Measurements from ENCODE around the gene TRAF6.

DNA sequence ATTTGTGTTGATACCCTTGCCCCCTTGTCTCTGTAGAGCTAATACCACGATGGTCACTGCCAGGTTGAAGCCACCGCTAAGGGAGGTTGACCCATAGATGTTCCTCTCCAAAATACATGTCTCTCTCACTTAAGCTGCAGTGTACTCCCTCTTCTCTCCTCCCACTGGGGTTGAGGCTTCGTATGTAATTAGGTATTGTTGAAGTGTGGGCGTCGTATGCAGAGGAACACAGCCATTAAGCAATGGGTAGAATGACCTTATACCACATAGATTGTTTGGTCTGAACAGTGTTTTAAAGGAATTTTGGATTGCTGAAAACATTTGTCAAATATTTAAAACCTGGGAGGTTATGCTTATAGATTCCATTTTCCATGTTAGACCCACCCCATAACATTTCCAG lies 71.9 kb downstream of the TRAF6 start:
- TF ChIP-seq, protein P1, sequence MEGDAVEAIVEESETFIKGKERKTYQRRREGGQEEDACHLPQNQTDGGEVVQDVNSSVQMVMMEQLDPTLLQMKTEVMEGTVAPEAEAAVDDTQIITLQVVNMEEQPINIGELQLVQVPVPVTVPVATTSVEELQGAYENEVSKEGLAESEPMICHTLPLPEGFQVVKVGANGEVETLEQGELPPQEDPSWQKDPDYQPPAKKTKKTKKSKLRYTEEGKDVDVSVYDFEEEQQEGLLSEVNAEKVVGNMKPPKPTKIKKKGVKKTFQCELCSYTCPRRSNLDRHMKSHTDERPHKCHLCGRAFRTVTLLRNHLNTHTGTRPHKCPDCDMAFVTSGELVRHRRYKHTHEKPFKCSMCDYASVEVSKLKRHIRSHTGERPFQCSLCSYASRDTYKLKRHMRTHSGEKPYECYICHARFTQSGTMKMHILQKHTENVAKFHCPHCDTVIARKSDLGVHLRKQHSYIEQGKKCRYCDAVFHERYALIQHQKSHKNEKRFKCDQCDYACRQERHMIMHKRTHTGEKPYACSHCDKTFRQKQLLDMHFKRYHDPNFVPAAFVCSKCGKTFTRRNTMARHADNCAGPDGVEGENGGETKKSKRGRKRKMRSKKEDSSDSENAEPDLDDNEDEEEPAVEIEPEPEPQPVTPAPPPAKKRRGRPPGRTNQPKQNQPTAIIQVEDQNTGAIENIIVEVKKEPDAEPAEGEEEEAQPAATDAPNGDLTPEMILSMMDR (IDR thresholded peaks at IDR 0.05): no peak
- TF ChIP-seq CEBPB (IDR thresholded peaks at IDR 0.05) (no peak), MYC (IDR thresholded peaks at IDR 0.05; ENCODE audit: borderline replicate concordance, low read length) (no peak), POLR2A (IDR thresholded peaks at IDR 0.05; ENCODE audit: low read length) (no peak), KDM1A (IDR thresholded peaks at IDR 0.05; ENCODE audit: low read depth) (no peak), NR3C1 (IDR thresholded peaks at IDR 0.05) (no peak), CHD2 (IDR thresholded peaks at IDR 0.05; ENCODE audit: low read length, partially characterized antibody) (no peak), ESRRA (IDR thresholded peaks at IDR 0.05; ENCODE audit: borderline replicate concordance, low read length) (no peak)
- TF ChIP-seq, protein P2, sequence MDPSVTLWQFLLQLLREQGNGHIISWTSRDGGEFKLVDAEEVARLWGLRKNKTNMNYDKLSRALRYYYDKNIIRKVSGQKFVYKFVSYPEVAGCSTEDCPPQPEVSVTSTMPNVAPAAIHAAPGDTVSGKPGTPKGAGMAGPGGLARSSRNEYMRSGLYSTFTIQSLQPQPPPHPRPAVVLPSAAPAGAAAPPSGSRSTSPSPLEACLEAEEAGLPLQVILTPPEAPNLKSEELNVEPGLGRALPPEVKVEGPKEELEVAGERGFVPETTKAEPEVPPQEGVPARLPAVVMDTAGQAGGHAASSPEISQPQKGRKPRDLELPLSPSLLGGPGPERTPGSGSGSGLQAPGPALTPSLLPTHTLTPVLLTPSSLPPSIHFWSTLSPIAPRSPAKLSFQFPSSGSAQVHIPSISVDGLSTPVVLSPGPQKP (IDR thresholded peaks at IDR 0.05; ENCODE audit: low read depth, low read length): no peak
- TF ChIP-seq, protein P3, sequence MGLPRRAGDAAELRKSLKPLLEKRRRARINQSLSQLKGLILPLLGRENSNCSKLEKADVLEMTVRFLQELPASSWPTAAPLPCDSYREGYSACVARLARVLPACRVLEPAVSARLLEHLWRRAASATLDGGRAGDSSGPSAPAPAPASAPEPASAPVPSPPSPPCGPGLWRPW (IDR thresholded peaks at IDR 0.05): no peak
